Right ventricle myocardium inferior (tissue), 1 donor: ENCODE results near the gene ATP8B4. TPM values are rescaled to one million over a fixed set of nuclear protein-coding genes. Genes with fewer than 3 reads are reported as not detected.
"Not testable (repeated sequence)": the region's sequence is repeated elsewhere in the genome, so short reads cannot be mapped to it uniquely, and the experiment has no call there.

Source experiments
- ATAC-seq: fragments of 200-7000 bp; cut with Tn5 transposase; one replicate; pipeline ENCODE4 v1.9.1; 2020; ENCODE audit warnings: mild to moderate bottlenecking, moderate library complexity
- DNase-seq: peaks from one replicate; pipeline ENCODE4 v3.0.0; 2021; ENCODE audit errors: missing footprints
- intact Hi-C: fragments of 100-400 bp; cut with DNase I; formaldehyde crosslinking; loops from one replicate; pipeline ENCODE4 v1.11.0; 2022
- total RNA-seq: library from RNA; stranded (reverse); fragmentation: NEBNext Ultra II Directional; extraction: Animal tissue kit (Norgen Biotek cat#: 25700); gene quantifications from one replicate; pipeline ENCODE4 v1.2.1, GENCODE V29; 2021
- donor health status: DM: no; HTN: yes; CAD: no; lungs with severe emphysema.

Gene ATP8B4
- total RNA-seq, 1 donor from 2014 or later: 6.1 TPM

DNA sequence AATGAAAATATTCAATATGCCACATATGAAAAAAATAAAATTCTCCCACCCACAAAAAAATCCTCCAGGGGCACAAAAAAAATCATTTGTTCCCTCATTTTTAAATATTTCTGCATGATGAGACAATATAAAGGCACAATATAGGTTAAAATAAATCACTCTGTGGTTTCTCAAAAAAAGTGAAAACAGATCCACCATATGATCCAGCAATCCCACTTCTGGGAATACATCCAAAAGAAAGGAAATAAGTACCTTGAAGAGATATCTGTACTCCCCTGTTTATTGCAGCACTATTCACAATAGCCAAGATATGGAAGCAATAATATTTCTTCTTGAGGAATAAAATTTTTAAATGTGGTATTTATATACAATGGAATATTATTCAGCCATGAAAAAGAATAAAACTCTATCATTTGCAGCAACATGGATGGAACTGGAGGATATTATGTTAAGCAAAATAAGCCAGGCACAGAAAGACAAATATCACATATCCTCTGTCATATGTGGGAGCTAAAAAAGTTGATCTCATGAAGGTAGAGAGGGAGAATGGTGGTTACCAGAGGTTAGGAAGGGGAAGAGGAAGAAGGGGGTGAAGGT, 1.5 kb downstream of the ATP8B4 start:
- ATAC-seq (no peak), DNase-seq (no peak)
- intact Hi-C loops: no loop called here

DNA sequence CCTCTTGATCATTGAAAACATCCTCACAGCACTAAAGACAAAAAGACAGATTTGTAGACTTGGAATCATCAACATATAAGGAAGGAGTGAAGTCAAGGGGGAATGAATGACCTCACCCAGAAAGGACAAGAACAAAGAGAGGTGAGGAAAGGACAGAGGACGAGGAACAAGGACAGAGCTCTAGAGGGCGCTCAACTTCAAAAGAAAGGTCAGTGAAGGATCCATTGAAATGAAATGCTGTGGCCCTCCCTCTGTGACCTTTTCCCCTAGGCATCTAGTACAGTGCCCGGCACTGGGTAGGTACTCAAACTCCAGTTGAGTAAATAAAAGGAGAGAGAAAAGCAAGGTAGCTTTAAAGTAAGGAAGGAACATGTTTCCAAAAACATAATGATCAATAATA, 2.6 kb downstream of the ATP8B4 start:
- no peak for DNase-seq
- ATAC-seq: no peak
- intact Hi-C loops: no loop called here

DNA sequence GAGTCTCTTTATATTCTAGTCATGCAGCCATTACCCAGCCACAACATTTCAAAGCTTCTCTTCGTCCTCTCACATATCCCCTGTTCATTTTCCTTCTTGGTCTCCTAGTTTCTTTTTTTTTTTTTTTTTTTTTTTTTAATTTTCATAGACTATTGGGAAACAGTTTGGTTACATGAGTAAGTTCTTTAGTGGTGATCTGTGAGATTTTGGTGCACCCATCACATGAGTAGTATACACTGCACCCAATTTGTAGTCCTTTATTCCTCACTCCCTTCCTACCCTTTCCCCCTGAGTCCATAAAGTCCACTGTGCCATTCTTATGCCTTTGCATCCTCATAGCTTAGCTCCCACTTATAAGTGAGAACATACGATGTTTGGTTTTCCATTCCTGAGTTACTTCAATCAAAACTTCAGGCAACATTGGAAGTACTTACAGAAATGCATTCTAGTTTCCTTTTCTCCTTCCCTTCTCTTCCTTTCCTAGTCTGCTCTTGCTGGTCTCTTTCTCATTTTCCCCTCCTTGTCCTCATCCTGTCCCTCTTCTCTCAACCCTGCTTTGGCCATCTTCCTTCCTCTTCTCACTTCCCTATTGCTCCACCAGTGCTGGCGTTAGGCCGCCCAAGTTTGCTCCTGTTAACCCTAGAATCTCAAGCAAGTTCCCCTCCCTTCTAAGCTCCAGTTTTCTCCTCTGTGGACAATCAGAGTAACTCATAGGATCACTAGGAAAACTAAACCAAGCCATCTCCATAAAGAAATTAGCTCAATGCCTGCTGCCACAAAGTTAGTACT, 4.8 kb downstream of the ATP8B4 start:
- ATAC-seq (peak; percentile 62), DNase-seq (peak; percentile 84)
- intact Hi-C loops: no loop called here

DNA sequence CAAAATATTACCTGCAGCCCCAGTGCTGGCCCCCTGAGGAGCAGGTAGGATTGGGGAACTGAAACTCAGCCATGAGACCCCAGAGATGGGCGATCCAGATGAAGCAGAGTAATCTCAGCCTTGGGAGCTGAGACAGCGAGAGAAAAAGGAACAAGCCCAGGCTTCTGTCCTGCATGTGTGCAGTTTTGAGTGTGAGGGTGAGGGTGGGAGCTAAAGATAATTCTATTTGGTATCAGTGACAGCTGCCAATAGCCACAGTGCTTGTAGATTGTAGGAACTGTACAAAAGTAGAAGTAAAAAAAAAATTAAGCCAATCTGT, 5.9 kb downstream of the ATP8B4 start:
- DNase-seq (no peak), ATAC-seq (peak; percentile 58)
- intact Hi-C loops: no loop called here

DNA sequence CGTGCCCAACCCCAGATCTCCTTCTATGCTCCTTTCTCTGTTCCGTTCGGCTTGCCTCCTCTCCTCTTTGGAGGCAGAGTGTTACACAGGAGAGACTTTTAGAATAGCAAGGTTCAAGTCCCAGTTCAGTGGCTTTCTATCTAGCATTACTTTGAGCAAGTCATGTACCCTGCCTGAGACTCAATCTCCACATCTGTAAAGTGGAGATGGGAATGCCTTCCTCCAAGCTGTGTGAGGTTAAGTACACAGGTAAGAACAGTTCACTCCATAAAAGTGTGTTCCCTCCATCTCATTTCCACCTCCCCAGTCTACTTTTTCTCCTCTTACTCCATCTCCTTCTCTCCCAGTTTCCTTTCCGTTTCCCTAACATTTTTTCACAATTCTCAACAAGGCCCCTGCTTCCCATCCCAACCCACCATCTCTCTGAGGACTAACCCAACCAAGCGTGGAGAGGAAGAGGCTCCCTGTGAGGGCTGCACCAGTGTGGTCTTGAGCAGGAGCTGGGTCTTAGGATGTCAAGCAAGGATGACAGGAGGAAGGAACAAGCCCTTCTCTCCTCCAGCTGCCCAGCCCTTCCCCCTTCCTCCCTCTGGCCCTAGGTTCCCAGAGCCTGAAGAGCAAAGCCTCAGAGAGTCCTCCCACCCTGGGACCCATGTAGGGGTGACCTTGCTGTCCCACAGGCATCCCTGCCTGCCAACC, 6.4 kb downstream of the ATP8B4 start:
- ATAC-seq: peak; percentile 43
- DNase-seq: peak; percentile 68
- intact Hi-C loops: no loop called here

DNA sequence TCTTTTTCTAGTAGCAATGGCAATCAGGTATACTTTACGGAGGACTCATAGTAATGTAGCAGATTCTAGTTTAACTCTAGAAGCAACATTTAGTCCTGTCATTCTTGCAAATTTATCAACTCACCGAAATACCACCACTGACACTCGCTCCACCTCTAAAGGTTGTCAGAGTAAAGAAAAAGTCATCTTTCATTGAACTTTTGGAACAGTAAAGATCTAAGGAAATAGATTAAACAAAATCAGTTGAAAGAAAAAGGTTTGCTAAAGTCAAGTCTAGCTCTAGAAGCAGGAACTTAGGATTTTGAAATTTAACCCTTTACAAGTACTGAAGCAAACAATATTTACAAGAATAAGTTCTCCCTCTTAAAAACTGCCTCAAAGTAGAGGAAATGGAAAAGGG, 8.7 kb downstream of the ATP8B4 start:
- intact Hi-C loops: no loop called here
- no peak for DNase-seq
- no peak for ATAC-seq

DNA sequence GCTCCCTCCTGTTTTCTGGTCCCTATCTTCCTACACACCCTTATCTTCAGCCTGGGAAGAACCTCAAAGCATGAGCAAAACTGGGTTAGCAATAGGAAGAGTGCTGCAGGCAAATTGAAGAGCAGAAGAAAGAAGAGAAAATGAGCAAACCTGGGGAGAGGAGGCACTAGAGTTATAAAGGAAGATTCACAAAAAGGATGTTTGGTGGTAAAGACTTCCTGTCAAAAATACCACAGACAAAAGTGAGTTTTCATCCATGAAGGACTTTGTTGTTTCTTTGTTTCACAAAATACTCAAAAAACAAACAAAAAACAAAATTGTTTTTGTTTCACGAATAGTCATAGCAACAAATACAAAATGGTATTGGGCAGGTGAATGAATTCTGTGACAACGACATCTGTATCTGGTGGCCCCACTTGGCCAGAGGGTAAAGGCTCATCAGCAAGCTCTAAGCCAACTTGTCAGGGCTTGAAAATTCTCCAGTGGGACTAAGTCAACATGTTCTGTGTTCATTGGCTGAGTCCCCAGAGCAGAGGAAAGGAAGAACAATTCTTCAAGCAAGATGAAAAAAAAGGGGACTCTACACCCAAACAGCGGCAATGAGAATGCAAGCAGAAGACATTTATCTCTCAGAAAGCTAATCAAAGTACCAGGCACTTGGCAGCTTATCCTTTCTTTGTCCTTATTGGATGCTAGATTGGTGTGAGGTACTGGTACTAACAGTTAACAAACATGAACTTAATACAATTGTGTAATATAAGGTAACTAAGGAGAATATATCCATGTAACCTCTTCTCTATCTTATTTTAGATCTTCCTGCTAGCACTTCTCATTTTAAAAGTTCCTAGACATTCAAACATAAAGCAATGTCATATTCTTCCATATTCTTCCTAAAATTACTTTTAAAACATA, 9.7 kb downstream of the ATP8B4 start:
- DNase-seq: no peak
- ATAC-seq: no peak
- intact Hi-C loops: no loop called here

DNA sequence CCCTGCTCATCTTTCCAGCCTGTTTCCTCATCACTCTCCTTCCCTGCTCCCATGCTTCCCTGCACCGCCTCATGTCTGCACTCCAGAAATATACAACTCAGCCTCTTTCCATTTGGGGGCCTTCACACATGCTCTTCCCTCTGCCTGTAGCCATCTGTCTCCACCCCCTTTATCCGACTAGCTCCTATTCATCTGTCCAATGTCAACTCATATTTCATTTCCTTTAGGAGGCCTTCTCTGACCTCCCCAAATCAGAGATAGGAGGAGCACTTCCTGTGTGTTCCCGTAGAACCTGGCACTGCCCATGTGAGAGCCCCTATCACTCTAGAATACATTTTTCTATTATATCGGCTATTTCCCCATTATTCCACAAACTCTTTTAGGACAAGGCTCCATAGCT, 10.6 kb downstream of the ATP8B4 start:
- DNase-seq: no peak
- ATAC-seq: no peak
- intact Hi-C loops: no loop called here

DNA sequence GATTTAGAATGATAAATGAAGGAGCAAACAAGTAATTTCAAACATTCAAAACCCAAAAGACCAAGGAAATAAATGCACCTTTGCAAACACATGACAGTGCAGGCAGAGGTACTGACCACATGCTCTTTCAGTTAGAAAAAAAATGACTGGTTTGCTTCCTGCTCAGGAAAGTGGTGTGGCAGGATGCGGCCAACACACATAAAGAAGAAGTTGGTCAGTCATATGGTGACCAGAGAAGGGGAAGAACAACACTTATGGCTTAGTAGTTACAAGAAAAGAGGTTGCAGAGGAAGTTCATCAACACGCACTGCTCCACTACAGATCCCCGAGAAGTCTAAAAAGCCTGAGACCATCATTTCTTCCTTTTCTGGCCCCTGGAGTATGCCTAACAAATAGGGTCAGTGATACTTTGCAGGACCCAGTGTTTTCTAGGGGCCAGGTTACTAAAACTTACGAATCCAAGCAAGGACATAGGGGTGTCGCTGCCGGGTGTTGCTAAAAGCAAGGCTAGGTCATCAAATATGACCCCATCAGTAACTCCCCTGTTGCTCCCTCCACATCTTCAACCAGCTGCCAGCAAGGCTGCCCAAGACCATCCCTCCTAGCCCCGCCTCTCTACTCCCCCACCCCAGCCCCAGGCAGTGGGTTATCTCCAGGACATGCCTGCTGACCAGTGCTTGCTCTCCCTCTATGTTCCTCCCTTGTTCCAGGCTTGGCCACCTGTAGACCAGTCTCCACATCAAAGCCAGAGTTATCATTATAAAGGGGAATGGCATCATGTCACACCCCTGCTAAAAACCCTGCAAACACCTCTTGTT, 11.2 kb downstream of the ATP8B4 start:
- intact Hi-C loops: no loop called here
- DNase-seq: peak; percentile 79
- ATAC-seq: peak; percentile 78

DNA sequence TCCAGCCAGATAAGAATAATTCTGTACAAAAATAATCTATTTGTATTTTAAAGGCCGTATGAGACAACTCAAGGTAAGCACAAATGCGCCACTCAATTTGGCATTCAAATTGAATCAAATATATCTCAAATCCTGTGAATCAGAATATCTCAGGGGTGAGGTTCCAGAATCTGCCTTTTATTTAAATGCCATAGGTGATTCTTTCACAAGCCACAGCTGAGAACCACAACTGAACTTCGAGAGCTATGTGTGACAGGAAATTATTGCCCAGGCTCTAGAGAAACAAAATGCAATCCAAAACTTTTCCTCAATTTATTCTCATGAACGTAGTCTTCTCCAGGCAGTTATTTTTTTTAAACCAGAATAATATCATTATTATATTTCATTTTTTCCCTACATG, 11.9 kb downstream of the ATP8B4 start:
- intact Hi-C loops: no loop called here
- DNase-seq (no peak), ATAC-seq (no peak)

DNA sequence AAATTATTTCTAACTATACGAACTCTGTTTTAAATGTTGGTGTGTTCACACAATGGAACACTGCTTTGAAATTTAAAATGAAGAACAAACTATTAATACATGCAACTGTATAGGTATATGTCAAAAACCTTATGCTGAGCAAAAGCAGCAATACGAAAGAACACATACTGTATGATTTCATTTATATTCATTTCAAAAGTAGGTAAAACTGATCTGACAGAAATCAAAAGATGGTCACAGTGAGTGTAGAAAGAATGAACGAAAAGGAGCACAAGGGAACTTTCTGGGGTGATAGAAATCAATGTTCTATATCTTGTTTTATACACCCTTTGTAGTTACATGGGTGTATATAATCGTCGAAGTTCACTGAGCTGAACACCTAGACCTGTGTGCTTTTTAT, 12.6 kb downstream of the ATP8B4 start:
- no peak for ATAC-seq
- no peak for DNase-seq
- intact Hi-C loops: no loop called here

DNA sequence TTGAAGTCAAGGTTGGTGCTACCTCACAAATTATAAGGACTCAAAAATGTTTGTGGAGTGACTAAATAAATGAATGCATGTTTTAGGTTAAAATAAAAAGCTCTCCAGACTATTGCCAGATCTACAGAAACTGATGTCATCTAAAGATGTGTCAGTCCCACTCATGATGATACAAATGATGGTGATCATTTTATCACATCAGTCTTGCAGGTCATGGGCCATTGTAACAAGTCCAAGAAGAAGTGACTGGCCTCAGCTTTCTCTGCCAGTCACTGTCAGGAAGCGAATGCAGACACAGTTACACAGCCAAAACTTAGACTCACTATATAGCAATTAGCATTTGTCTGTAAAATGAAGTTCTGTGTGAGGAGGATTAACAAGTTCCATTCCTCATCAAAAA, 18.5 kb downstream of the ATP8B4 start:
- DNase-seq (no peak), ATAC-seq (no peak)
- intact Hi-C loops: no loop called here

DNA sequence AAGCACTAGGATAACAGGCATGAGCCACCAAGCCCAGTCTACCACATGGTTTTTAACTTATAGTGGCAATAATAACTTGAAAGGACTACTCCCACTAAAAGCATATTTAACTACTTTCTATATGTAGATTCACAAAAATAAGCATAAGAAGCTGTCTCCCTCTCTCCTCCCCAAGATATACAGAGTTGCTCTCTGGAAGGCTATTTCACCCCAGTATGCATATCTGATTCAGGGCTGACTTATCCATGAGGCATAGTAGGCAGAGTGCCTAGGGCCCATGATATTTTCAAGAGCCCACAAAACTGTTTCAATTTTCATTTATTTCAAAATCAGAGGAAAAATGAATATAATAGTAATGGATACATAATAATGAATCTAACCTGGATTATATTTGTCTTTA, 20.5 kb downstream of the ATP8B4 start:
- ATAC-seq (no peak), DNase-seq (no peak)
- intact Hi-C loops: no loop called here

DNA sequence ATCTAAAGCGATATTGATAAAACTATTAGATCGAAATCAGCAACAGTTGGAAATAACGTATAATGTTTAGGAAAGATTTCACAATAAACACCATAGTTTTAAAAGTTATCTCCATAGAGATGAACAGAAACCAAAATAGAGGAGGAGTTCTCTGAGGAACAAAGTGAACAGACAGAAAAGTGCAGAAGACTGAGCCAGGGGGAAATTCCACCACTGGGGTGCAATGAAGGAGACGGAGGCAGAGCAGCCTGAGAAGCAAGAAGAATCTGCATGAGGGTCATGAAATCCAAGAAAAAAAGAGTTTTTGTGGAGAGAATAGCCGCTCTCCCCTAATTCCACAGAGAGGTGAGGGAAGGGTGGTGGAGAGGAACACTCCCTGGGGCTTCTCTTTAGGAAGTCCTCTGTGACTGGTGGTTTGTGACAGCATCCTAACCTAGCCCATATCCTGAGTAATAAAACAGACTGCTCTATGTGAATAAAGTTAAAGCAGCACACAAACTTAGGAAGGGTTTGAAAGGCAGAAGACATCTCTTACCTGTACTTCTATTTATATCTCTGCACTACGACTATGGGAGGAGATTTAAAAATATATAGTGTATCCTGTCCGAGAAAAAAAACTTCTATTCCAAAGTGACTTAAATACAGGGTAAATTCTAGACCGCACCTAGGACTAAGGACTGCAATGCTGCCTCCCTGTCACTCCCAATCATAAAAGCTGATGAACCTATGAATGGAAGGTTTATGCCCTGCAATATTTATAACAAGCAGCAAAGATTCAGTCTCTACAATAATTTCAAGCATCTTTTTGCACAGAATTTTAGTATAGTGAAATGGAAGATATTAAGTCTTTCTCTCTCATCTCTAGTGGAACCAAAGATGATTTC, 22.9 kb downstream of the ATP8B4 start:
- DNase-seq (no peak), ATAC-seq (no peak)
- intact Hi-C loops: no loop called here

DNA sequence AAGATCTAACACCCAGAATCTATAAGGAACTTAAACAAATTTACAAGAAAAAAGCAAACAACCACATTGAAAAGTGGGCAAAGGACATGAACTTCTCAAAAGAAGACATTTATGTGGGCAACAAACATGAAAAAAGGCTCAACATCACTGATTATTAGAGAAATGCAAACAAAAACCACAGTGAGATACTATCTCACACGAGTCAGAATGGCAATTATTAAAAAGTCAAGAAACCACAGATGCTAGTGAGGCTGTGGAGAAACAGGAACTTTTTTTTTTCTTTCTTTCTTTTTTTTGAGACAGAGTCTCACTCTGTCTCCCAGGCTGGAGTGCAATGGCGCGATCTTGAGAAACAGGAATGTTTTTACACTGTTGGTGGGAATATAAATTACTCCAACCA, 29.6 kb downstream of the ATP8B4 start:
- intact Hi-C loops, ATAC-seq, DNase-seq: not testable (repeated sequence)

DNA sequence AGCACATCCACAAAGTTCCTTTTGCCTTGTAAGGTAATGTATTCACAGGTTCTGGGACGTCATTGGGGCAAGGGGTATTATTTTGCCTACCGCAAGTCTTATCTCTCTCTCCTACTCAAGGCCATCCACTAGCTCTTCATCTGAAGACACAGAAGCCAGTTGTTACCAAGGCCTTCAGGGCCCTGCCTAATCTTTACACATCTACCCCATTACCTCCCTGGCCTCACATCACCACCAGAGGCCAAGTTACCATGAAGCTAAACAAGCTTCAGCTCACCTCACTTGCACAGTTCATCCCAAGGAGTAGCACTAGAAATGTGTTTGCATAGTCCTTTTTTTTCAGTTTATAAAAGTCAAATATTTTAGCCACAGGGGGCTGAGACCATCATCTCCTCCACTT, 34.1 kb downstream of the ATP8B4 start:
- intact Hi-C loops: no loop called here
- ATAC-seq: no peak

DNA sequence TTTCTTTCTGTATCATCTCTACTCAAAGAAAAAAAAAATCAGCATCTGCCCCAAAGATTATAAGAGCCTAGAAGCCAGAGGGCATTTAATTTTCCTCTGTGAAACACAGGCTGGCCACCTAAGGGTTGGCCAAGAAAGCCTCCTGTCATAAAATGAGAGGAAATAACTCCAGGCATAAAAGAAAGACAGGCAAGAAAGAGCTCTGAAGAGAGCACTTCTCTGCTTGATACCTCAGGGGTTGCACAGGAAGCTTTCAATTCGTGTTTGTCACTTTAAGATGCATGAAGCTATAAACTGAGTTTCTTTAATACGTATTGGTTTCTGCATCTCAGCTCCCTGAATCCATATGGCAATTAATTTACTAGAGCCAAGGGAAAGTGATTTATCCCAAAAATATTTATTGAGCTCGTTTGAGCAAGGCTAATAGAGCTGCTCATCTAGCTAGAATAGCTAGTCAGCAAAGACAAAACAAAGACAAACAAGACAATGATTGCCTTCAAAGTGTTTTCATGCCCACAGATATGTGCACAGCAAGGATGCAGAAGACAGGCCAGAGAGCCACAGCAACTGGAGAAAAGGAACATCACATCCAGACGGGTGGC, 35.5 kb downstream of the ATP8B4 start:
- intact Hi-C loops: no loop called here
- ATAC-seq (no peak), DNase-seq (no peak)

More for the DNA sequence above, 34.1 kb downstream of the ATP8B4 start:
- no peak for DNase-seq
